Neural cell (in vitro differentiated cells): Measurements from ENCODE around the gene ZNF197. TPM values are rescaled to one million over a fixed set of nuclear protein-coding genes. Genes with fewer than 3 reads are reported as not detected.

Experiments used
- H2AFZ ChIP-seq: fragments of 200-600, 300-800 bp; sonication (generic), shearing (Covaris generic); 2 replicates; pipeline ENCODE4 v1.6.0; 2014; ENCODE audit warnings: low read depth, mild to moderate bottlenecking, antibody characterized with exemption, low read length, moderate library complexity
- H3F3A ChIP-seq: fragments of 200-600 bp; shearing (Covaris generic); 2 replicates; pipeline ENCODE4 v1.6.1; 2016; ENCODE audit warnings: mild to moderate bottlenecking, moderate library complexity, mixed read lengths, antibody characterized with exemption, low read length; ENCODE audit not compliant: insufficient read depth, poor library complexity, severe bottlenecking
- H3K27ac ChIP-seq: fragments of 200-600, 300-800 bp; sonication (generic), shearing (Covaris generic); 2 replicates; pipeline ENCODE4 v1.5.1; 2014; ENCODE audit warnings: mild to moderate bottlenecking, low read length, moderate library complexity
- H3K27me3 ChIP-seq: fragments of 300-800, 200-600 bp; sonication (generic), shearing (Covaris generic); 2 replicates; pipeline ENCODE4 v1.6.0; 2014; ENCODE audit warnings: mild to moderate bottlenecking, low read depth, low read length, moderate library complexity; ENCODE audit not compliant: insufficient read depth
- H3K36me3 ChIP-seq: fragments of 300-800, 200-600 bp; sonication (generic), shearing (Covaris generic); 2 replicates; pipeline ENCODE4 v1.5.1; 2014; ENCODE audit warnings: mild to moderate bottlenecking, antibody characterized with exemption, low read length, moderate library complexity; ENCODE audit not compliant: insufficient read depth
- H3K4me2 ChIP-seq: fragments of 300-800, 200-600 bp; sonication (generic), shearing (Covaris generic); 2 replicates; pipeline ENCODE4 v1.6.0; 2014; ENCODE audit warnings: mild to moderate bottlenecking, low read length
- H3K4me3 ChIP-seq: fragments of 300-800, 200-600 bp; sonication (generic), shearing (Covaris generic); 2 replicates; pipeline ENCODE4 v1.5.1; 2014; ENCODE audit warnings: mild to moderate bottlenecking, low read length, moderate library complexity
- H3K79me2 ChIP-seq: fragments of 200-600 bp; shearing (Covaris generic); replicated peaks from 2 replicates; pipeline ENCODE4 v1.6.0; 2014; ENCODE audit warnings: mild to moderate bottlenecking, low read length, moderate library complexity; ENCODE audit not compliant: insufficient read depth
- H3K9ac ChIP-seq: fragments of 300-800, 200-600 bp; sonication (generic), shearing (Covaris generic); 2 replicates; pipeline ENCODE4 v1.6.1; 2016; ENCODE audit warnings: mild to moderate bottlenecking, low read length, mixed read lengths
- H3K9me2 ChIP-seq: fragments of 200-600 bp; shearing (Covaris generic); 2 replicates; pipeline ENCODE4 v1.6.1; 2016; ENCODE audit warnings: mild to moderate bottlenecking, low read length, mixed read lengths; ENCODE audit not compliant: insufficient read depth
- H3K9me3 ChIP-seq: fragments of 200-600, 300-800 bp; sonication (generic), shearing (Covaris generic); 2 replicates; pipeline ENCODE4 v1.6.1; 2016; ENCODE audit warnings: mild to moderate bottlenecking, mixed run types, low read length, moderate library complexity, mixed read lengths
- H4K20me1 ChIP-seq: fragments of 200-600 bp; shearing (Covaris generic); 2 replicates; pipeline ENCODE4 v1.6.1; 2016; ENCODE audit warnings: mild to moderate bottlenecking, mixed run types; ENCODE audit not compliant: insufficient read depth
- EP300 ChIP-seq: fragments of 450-650 bp; conservative IDR thresholded peaks from 2 replicates; pipeline ENCODE4 v1.6.1; 2014; ENCODE audit warnings: antibody characterized with exemption, mild to moderate bottlenecking, moderate library complexity; ENCODE audit not compliant: poor library complexity, severe bottlenecking
- EZH2 ChIP-seq: fragments of 200-600, 300-800 bp; shearing (Covaris generic), sonication (generic); IDR thresholded peaks from 2 replicates; pipeline ENCODE4 v1.6.1; 2014; ENCODE audit warnings: antibody characterized with exemption, low read length, borderline replicate concordance, mild to moderate bottlenecking; ENCODE audit not compliant: insufficient read depth, poor library complexity, severe bottlenecking
- MXI1 ChIP-seq: fragments of 450-650 bp; conservative IDR thresholded peaks from 2 replicates; pipeline ENCODE4 v1.6.1; 2014; ENCODE audit warnings: antibody characterized with exemption, mild to moderate bottlenecking; ENCODE audit not compliant: poor library complexity, severe bottlenecking
- POLR2AphosphoS5 ChIP-seq: IDR thresholded peaks from 2 replicates; pipeline ENCODE4 v1.6.1; 2012
- RAD21 ChIP-seq: fragments of 450-650 bp; conservative IDR thresholded peaks from 2 replicates; pipeline ENCODE4 v1.6.1; 2014; ENCODE audit warnings: antibody characterized with exemption, mild to moderate bottlenecking, moderate library complexity
- SMC3 ChIP-seq: fragments of 450-650 bp; conservative IDR thresholded peaks from 2 replicates; pipeline ENCODE4 v1.6.1; 2014; ENCODE audit warnings: antibody characterized with exemption, mild to moderate bottlenecking, moderate library complexity; ENCODE audit not compliant: poor library complexity
- TAF1 ChIP-seq: IDR thresholded peaks from 2 replicates; pipeline ENCODE4 v1.6.1; 2012; ENCODE audit warnings: low read depth
- polyA plus RNA-seq: library from polyadenylated mRNA; depleted of rRNA; stranded (reverse); fragments of >200 nt; gene quantifications from 2 replicates; pipeline ENCODE4 v1.2.3, GENCODE V29; 2014
- TF ChIP-seq, protein P1 (sequence below): fragments of 450-650 bp; IDR thresholded peaks from 2 replicates; pipeline ENCODE4 v1.5.1; 2014; ENCODE audit warnings: antibody characterized with exemption, mild to moderate bottlenecking, moderate library complexity; ENCODE audit not compliant: poor library complexity, severe bottlenecking
- TF ChIP-seq, protein P2 (sequence below): IDR thresholded peaks from 2 replicates; pipeline ENCODE4 v1.6.1; 2012; ENCODE audit warnings: borderline replicate concordance

The ZNF197 gene
- polyA plus RNA-seq, 1 donor from 2014 or later, result 64.1 TPM

DNA sequence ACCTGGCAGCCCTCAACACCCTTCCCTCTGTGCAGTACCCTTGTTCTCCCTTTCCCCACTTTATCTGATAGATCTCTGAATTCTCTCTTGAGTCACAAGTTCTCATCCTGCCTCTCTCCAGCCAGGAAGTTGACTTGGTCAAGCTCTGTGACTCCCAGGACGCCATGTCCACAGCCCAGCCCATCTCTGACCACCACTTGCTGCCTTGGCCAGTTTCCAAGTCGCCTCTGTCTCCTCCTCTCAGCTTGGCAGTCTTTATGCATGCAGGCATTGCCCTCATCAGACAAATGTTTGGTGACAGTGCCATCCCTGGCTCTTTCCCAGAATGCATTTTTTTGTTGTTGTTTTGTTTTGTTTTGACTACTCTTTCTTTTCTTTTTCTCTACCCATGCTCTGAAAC is 49.4 kb downstream of the ZNF197 start:
- H3K9me3 ChIP-seq, result no peaks in the 10 kb centered on the region
- H3K79me2 ChIP-seq, result no peaks in the 10 kb centered on the region
- H3F3A ChIP-seq, result no peaks in the 10 kb centered on the region
- no peak overlapping the region for H2AFZ ChIP-seq
- H4K20me1 ChIP-seq, result no peaks in the 10 kb centered on the region
- H3K9me2 ChIP-seq, result no peaks in the 10 kb centered on the region
- no peak overlapping the region for H3K27ac ChIP-seq
- no peak overlapping the region for H3K4me3 ChIP-seq
- TF ChIP-seq EZH2 (no peak), POLR2AphosphoS5 (no peak), RAD21 (no peak), TAF1 (no peak), SMC3 (no peak), MXI1 (no peak), EP300 (no peak)
- TF ChIP-seq, protein P1, sequence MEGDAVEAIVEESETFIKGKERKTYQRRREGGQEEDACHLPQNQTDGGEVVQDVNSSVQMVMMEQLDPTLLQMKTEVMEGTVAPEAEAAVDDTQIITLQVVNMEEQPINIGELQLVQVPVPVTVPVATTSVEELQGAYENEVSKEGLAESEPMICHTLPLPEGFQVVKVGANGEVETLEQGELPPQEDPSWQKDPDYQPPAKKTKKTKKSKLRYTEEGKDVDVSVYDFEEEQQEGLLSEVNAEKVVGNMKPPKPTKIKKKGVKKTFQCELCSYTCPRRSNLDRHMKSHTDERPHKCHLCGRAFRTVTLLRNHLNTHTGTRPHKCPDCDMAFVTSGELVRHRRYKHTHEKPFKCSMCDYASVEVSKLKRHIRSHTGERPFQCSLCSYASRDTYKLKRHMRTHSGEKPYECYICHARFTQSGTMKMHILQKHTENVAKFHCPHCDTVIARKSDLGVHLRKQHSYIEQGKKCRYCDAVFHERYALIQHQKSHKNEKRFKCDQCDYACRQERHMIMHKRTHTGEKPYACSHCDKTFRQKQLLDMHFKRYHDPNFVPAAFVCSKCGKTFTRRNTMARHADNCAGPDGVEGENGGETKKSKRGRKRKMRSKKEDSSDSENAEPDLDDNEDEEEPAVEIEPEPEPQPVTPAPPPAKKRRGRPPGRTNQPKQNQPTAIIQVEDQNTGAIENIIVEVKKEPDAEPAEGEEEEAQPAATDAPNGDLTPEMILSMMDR, result no peak
- TF ChIP-seq, protein P2, sequence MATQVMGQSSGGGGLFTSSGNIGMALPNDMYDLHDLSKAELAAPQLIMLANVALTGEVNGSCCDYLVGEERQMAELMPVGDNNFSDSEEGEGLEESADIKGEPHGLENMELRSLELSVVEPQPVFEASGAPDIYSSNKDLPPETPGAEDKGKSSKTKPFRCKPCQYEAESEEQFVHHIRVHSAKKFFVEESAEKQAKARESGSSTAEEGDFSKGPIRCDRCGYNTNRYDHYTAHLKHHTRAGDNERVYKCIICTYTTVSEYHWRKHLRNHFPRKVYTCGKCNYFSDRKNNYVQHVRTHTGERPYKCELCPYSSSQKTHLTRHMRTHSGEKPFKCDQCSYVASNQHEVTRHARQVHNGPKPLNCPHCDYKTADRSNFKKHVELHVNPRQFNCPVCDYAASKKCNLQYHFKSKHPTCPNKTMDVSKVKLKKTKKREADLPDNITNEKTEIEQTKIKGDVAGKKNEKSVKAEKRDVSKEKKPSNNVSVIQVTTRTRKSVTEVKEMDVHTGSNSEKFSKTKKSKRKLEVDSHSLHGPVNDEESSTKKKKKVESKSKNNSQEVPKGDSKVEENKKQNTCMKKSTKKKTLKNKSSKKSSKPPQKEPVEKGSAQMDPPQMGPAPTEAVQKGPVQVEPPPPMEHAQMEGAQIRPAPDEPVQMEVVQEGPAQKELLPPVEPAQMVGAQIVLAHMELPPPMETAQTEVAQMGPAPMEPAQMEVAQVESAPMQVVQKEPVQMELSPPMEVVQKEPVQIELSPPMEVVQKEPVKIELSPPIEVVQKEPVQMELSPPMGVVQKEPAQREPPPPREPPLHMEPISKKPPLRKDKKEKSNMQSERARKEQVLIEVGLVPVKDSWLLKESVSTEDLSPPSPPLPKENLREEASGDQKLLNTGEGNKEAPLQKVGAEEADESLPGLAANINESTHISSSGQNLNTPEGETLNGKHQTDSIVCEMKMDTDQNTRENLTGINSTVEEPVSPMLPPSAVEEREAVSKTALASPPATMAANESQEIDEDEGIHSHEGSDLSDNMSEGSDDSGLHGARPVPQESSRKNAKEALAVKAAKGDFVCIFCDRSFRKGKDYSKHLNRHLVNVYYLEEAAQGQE, result no peak
- no peaks in the 10 kb centered on the region for H3K36me3 ChIP-seq
- H3K4me2 ChIP-seq, result no peak overlapping the region
- no peak overlapping the region for H3K9ac ChIP-seq
- no peaks in the 10 kb centered on the region for H3K27me3 ChIP-seq

DNA sequence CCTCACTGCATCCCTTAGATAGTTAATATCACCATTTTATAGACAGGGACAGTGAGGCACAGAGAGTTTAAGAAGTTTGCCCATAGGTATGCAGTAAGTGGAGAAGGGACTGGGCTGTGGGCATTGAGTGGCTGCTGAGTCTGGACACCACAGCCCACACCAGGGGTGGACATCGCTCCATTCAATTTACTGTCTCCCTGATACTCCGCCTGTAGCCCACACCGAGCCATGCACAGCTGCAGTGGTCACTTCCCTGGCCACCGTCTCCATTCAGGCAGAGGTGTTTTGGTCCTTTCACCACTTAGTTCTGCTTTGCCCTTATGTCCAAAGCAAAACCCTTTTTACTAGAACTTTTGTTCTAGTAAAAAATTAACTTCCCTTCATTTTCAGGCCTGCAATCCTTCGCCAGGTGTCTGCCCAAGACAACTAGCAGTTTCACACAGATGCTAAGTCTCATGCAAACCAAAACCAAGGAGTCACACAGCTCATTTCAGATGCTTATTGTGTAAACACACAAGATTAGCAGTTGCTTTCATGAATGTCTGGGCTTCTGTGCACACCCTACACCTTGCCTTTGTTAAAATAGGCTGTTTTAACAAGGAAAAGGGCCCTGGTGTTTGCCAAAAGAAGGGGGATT is 53.8 kb downstream of the ZNF197 start:
- no peak overlapping the region for H3K4me2 ChIP-seq
- no peak overlapping the region for H2AFZ ChIP-seq
- no peaks in the 10 kb centered on the region for H3K9me2 ChIP-seq
- no peaks in the 10 kb centered on the region for H3K27me3 ChIP-seq
- no peaks in the 10 kb centered on the region for H3K9me3 ChIP-seq
- H3K4me3 ChIP-seq, result no peak overlapping the region
- no peaks in the 10 kb centered on the region for H3F3A ChIP-seq
- no peaks in the 10 kb centered on the region for H4K20me1 ChIP-seq
- TF ChIP-seq, protein P2, result no peak
- TF ChIP-seq TAF1 (no peak), RAD21 (no peak), MXI1 (no peak), EZH2 (no peak), EP300 (no peak), SMC3 (no peak), POLR2AphosphoS5 (no peak)
- TF ChIP-seq, protein P1, result no peak
- H3K79me2 ChIP-seq, result no peaks in the 10 kb centered on the region
- H3K36me3 ChIP-seq, result no peaks in the 10 kb centered on the region
- no peak overlapping the region for H3K27ac ChIP-seq
- no peak overlapping the region for H3K9ac ChIP-seq
